Measurements from ENCODE around the gene SPPL2C. TPM values are rescaled to one million over a fixed set of nuclear protein-coding genes. Genes with fewer than 3 reads are reported as not detected.
A peak's percentile ranks its signal among the peaks of the same experiment; 100 is the strongest.

SPPL2C gene
- total RNA-seq, 1 donor from 2014 or later: not detected

DNA sequence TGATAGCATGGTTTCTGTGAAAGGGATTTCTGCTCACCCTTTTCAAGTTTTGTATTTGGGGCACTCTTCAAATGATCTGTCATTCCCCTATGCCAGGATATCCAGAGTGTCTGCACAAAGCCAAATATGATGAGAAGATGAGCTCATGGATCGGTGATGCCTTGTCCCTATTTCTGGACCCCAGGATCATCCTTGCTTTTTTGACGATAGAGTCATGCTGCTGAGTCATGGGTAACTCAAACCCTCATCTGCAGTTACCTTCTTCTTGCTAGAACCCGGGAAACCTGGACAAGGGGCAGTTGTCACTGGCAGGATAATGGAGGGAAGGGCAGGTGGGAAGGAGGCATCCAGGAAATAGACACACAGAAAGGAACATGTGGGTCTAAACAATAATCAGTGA is 31.9 kb downstream of the SPPL2C start:
- no peak for DNase-seq (ENCODE audit: low read depth)
- TF ChIP-seq, protein P1, sequence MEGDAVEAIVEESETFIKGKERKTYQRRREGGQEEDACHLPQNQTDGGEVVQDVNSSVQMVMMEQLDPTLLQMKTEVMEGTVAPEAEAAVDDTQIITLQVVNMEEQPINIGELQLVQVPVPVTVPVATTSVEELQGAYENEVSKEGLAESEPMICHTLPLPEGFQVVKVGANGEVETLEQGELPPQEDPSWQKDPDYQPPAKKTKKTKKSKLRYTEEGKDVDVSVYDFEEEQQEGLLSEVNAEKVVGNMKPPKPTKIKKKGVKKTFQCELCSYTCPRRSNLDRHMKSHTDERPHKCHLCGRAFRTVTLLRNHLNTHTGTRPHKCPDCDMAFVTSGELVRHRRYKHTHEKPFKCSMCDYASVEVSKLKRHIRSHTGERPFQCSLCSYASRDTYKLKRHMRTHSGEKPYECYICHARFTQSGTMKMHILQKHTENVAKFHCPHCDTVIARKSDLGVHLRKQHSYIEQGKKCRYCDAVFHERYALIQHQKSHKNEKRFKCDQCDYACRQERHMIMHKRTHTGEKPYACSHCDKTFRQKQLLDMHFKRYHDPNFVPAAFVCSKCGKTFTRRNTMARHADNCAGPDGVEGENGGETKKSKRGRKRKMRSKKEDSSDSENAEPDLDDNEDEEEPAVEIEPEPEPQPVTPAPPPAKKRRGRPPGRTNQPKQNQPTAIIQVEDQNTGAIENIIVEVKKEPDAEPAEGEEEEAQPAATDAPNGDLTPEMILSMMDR (IDR thresholded peaks at IDR 0.05; ENCODE audit: insufficient read depth, low read length, poor library complexity, severe bottlenecking): no peak

DNA sequence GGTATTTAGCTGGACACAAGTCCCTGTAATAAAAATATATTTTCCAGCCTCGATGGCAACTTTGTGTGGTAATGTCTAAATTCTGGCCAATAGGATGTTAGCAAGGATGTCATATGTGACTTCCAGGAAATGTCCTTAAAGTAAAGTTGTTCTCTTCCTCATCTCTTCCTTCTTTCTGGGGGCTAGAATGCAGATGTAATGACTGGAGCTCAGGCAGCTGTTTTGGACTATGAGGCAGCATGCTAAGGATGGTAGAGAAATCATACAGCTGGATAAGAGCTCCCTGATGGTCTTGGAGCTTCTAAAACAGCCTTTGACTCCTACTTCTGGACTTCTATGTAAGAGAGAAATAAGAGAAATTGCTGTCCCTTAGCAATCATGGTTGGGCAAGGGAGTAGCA is 32.8 kb downstream of the SPPL2C start:
- H3K36me3 ChIP-seq (ENCODE audit: control insufficient read depth, insufficient read depth, low read length): no peaks in the 10 kb centered on the region
- TF ChIP-seq, protein P1 (IDR thresholded peaks at IDR 0.05; ENCODE audit: insufficient read depth, low read length, poor library complexity, severe bottlenecking): no peak
- DNase-seq (ENCODE audit: low read depth): no peak
- H3K27me3 ChIP-seq (ENCODE audit: control insufficient read depth, insufficient read depth, low read length): no peaks in the 10 kb centered on the region
- H3K4me3 ChIP-seq (ENCODE audit: low read depth, low read length): no peak overlapping the region

More for the DNA sequence above, 31.9 kb downstream of the SPPL2C start:
- peaks cover 3% of the 10 kb centered on the region for H3K27me3 ChIP-seq (ENCODE audit: control insufficient read depth, insufficient read depth, low read length)
- H3K4me3 ChIP-seq (ENCODE audit: low read depth, low read length): no peak overlapping the region
- no peaks in the 10 kb centered on the region for H3K36me3 ChIP-seq (ENCODE audit: control insufficient read depth, insufficient read depth, low read length)

DNA sequence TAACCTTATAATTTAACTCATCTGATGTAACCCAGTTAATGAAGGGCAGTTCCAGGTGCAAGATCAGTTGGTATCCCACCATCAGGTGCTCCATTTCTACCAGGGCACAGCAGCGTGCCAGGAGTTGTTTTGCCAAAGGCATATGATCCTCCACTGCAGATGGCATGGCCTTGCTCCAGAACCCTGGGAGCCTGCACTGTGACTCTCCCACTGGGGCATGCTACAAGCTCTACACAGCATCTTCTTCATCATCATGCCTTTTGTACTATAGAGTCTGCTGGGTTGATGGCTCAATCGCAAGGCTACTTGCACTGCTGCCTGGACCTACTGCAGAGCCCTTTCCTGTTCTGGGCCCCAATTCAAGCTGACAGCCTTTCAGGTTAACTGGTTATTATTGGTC is 38.4 kb downstream of the SPPL2C start:
- Histone ChIP-seq H3K36me3 (ENCODE audit: control insufficient read depth, insufficient read depth, low read length) (no peaks in the 10 kb centered on the region), H3K4me3 (ENCODE audit: low read depth, low read length) (no peak overlapping the region), H3K27me3 (ENCODE audit: control insufficient read depth, insufficient read depth, low read length) (no peaks in the 10 kb centered on the region)
- DNase-seq (ENCODE audit: low read depth): no peak
- TF ChIP-seq, protein P1 (IDR thresholded peaks at IDR 0.05; ENCODE audit: insufficient read depth, low read length, poor library complexity, severe bottlenecking): no peak

DNA sequence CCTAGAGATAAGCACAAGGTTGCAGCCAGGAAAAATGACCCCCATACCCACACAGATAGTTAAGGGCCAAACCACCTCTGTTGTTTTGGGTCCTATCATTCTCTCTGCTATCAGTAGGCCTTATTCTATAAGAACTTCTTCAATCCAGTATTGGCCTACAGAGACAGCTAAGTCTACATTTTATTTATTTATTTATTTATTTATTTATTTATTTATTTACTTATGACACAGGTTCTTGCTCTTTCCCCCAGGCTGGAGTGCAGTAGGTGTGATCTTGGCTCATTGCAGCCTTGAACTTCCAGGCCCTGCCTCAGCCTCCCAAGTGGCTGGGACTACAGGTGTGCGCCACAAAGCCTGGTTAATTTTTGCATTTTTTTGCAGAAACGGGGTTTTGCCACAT is 42.2 kb downstream of the SPPL2C start:
- H3K27me3 ChIP-seq (ENCODE audit: control insufficient read depth, insufficient read depth, low read length): peaks cover 2% of the 10 kb centered on the region
- TF ChIP-seq, protein P1 (IDR thresholded peaks at IDR 0.05; ENCODE audit: insufficient read depth, low read length, poor library complexity, severe bottlenecking): no peak
- DNase-seq (ENCODE audit: low read depth): no peak
- H3K36me3 ChIP-seq (ENCODE audit: control insufficient read depth, insufficient read depth, low read length): no peaks in the 10 kb centered on the region
- H3K4me3 ChIP-seq (ENCODE audit: low read depth, low read length): no peak overlapping the region

DNA sequence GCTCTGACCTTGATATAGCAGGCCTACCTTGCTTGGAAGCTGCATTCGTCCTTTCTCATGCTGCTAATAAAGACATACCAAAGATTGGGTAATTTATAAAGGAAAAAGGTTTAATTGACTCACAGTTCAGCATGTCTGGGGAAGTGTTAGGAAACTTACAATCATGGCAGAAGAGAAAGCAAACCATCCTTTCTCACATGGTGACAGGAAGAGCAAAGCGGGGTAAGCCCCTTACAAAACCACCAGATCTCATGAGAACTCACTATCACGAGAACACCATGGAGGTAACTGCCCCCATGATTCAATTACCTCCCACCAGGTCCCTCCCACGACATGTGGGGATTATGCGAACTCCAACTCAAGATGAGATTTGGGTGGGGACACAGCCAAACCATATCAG is 43.7 kb downstream of the SPPL2C start:
- H3K36me3 ChIP-seq (ENCODE audit: control insufficient read depth, insufficient read depth, low read length): no peaks in the 10 kb centered on the region
- TF ChIP-seq, protein P1 (IDR thresholded peaks at IDR 0.05; ENCODE audit: insufficient read depth, low read length, poor library complexity, severe bottlenecking): no peak
- H3K4me3 ChIP-seq (ENCODE audit: low read depth, low read length): no peak overlapping the region
- DNase-seq (ENCODE audit: low read depth): no peak
- H3K27me3 ChIP-seq (ENCODE audit: control insufficient read depth, insufficient read depth, low read length): peaks cover 2% of the 10 kb centered on the region

DNA sequence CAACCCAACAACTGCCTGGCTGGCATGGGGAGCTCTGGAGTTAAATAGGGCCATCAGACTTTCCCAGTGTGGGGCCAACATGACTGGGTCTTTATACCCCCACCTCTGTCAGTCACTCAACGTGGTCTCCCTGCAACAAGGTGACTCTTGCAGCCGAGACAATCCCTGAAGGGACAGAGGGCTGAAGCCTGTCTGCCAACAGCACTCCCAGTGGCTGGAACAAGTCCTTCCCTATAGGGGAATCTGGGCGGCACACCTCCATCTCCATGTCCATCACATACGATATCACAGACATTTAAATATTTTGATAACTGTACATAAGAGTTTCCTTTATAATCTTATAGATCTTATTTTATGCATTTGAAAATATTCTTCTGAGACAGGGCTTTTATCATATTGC is 44.9 kb downstream of the SPPL2C start:
- Histone ChIP-seq H3K4me3 (ENCODE audit: low read depth, low read length) (no peak overlapping the region), H3K27me3 (ENCODE audit: control insufficient read depth, insufficient read depth, low read length) (peaks cover 6% of the 10 kb centered on the region), H3K36me3 (ENCODE audit: control insufficient read depth, insufficient read depth, low read length) (no peaks in the 10 kb centered on the region)
- TF ChIP-seq, protein P1 (IDR thresholded peaks at IDR 0.05; ENCODE audit: insufficient read depth, low read length, poor library complexity, severe bottlenecking): peak; percentile 18
- no peak for DNase-seq (ENCODE audit: low read depth)
